ENCODE results near the gene IL17RE.
"Not testable (repeated sequence)": the region's sequence is repeated elsewhere in the genome, so short reads cannot be mapped to it uniquely, and the experiment has no call there.

GRCh38 chr3:9900965-9901415, 1.7 kb upstream of the IL17RE start:
- TF ChIP-seq PTBP1 (IDR thresholded peaks at IDR 0.05; ENCODE audit: low read depth, low read length, poor library complexity, severe bottlenecking); PBX3 (CRISPR knock-in tag; IDR thresholded peaks at IDR 0.05; ENCODE audit: borderline replicate concordance); RFX5 (IDR thresholded peaks at IDR 0.05; ENCODE audit: low read depth, low read length); DR1 (CRISPR knock-in tag; IDR thresholded peaks at IDR 0.05): not testable (repeated sequence)

All from HepG2 (cell line).